Body of pancreas (tissue), 4 donors: ENCODE results near the gene EGFL7. TPM values are rescaled to one million over a fixed set of nuclear protein-coding genes. Genes with fewer than 3 reads are reported as not detected.

ENCODE experiments used
- ATAC-seq: fragments of 150-250 bp; one replicate; pipeline ENCODE4 v1.9.1; 2016
- DNase-seq, 4 donors: peaks; one replicate each; pipeline ENCODE4 v3.0.0-alpha.2; 2019
- H3K27ac ChIP-seq, 4 donors: fragments of 200-600 bp; sonication (generic); 1 replicate in 3 of 4; 2 replicates in 1 of 4; pipeline versions ENCODE4 v1.5.1 to v1.6.1; 2016 to 2019; ENCODE audit warnings: mild to moderate bottlenecking in 1 of 4, mixed read lengths in 1 of 4, moderate library complexity in 1 of 4
- H3K27me3 ChIP-seq, 2 donors: fragments of 200-600 bp; sonication (generic); one replicate each; pipeline ENCODE4 v1.6.0; 2016; ENCODE audit warnings: mild to moderate bottlenecking in 1 of 2
- H3K36me3 ChIP-seq, 2 donors: fragments of 200-600 bp; sonication (generic); replicated peaks in 1 of 2; 2 replicates each; pipeline ENCODE4 v1.5.1; 2016; ENCODE audit warnings: low read depth in 2 of 2; ENCODE audit not compliant: insufficient read depth in 1 of 2
- H3K4me1 ChIP-seq: fragments of 200-600 bp; sonication (generic); one replicate; pipeline ENCODE4 v1.6.0; 2016
- H3K4me3 ChIP-seq, 2 donors: fragments of 200-600 bp; sonication (generic); 1 replicate in 1 of 2; 2 replicates in 1 of 2; pipeline ENCODE4 v1.5.1; 2016 to 2019
- H3K9me3 ChIP-seq, 3 donors: fragments of 200-600 bp; sonication (generic); 1 replicate in 2 of 3; 2 replicates in 1 of 3; pipeline ENCODE4 v1.5.1; 2016
- POLR2A ChIP-seq, 3 donors: fragments of 450-650 bp; IDR thresholded peaks; one replicate each; pipeline ENCODE4 v1.6.1; 2016; ENCODE audit warnings: antibody characterized with exemption in 3 of 3, mild to moderate bottlenecking in 2 of 3
- WGBS, 2 donors: methylation state at CpG; one replicate each; pipeline ENCODE4 v1.1.5; 2017; 5-methylcytosine and 5-hydroxymethylcytosine counted together
- intact Hi-C: fragments of 100-400 bp; cut with DNase I; formaldehyde crosslinking; loops from one replicate; pipeline ENCODE4 v1.15.1; 2023
- total RNA-seq, 2 donors: library from RNA; depleted of rRNA; stranded (reverse); fragments of >200 nt; gene quantifications; one replicate each; pipeline ENCODE4 v1.1.0, GENCODE V29; 2016
- TF ChIP-seq, protein P1 (sequence below), 7 experiments: fragments of 450-650 bp in 4 of 7; fragments of 200-600 bp in 3 of 7; sonication (generic) in 3 of 7; IDR thresholded peaks; one replicate each; pipeline ENCODE4 v1.5.1; 2016 to 2019; ENCODE audit warnings: antibody characterized with exemption in 7 of 7

The EGFL7 gene
- total RNA-seq, 2 donors from 2014 or later: 14.8 to 47.0 TPM

GRCh38 chr9:136624184-136624951 lies 38.3 kb upstream of the EGFL7 start:
- Histone ChIP-seq H3K27me3 (no peaks in the 10 kb centered on the region), H3K4me3 (no peak overlapping the region), H3K36me3 (no peaks in the 10 kb centered on the region), H3K9me3 (no peaks in the 10 kb centered on the region), H3K27ac (peak overlapping the region; percentile 45 to 80 (median 74)), H3K4me1 (peaks cover 57% of the 10 kb centered on the region)
- DNase-seq: no peak
- no peak for ATAC-seq
- intact Hi-C loops: no loop called here
- WGBS, 2 donors: 79 to 87% methylated on average over 6 to 15 of the region's 16 CpGs
- TF ChIP-seq, protein P1, sequence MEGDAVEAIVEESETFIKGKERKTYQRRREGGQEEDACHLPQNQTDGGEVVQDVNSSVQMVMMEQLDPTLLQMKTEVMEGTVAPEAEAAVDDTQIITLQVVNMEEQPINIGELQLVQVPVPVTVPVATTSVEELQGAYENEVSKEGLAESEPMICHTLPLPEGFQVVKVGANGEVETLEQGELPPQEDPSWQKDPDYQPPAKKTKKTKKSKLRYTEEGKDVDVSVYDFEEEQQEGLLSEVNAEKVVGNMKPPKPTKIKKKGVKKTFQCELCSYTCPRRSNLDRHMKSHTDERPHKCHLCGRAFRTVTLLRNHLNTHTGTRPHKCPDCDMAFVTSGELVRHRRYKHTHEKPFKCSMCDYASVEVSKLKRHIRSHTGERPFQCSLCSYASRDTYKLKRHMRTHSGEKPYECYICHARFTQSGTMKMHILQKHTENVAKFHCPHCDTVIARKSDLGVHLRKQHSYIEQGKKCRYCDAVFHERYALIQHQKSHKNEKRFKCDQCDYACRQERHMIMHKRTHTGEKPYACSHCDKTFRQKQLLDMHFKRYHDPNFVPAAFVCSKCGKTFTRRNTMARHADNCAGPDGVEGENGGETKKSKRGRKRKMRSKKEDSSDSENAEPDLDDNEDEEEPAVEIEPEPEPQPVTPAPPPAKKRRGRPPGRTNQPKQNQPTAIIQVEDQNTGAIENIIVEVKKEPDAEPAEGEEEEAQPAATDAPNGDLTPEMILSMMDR (IDR thresholded peaks at IDR 0.05): no peak
- no peak for TF ChIP-seq POLR2A (IDR thresholded peaks at IDR 0.05)

GRCh38 chr9:136625101-136626065 lies 37.3 kb upstream of the EGFL7 start:
- intact Hi-C loops: loop anchor here (5.0 kb wide), 1 partner anchor 83 kb away; no protein-coding TSS in a partner anchor
- ATAC-seq (peak; percentile 69), DNase-seq (peak; percentile 86 to 95 (median 92))
- 15 to 40% methylated on average over 2 to 19 of the region's 19 CpGs for WGBS, 2 donors
- Histone ChIP-seq H3K9me3 (no peaks in the 10 kb centered on the region), H3K4me1 (peaks cover 67% of the 10 kb centered on the region), H3K4me3 (no peak overlapping the region), H3K27me3 (no peaks in the 10 kb centered on the region), H3K27ac (peak overlapping the region; percentile 45 to 80 (median 74)), H3K36me3 (no peaks in the 10 kb centered on the region)
- TF ChIP-seq, protein P1 (IDR thresholded peaks at IDR 0.05): peak in 5 of 7 experiments; percentile 32 to 61 (median 60)
- TF ChIP-seq POLR2A (IDR thresholded peaks at IDR 0.05): no peak

- intact Hi-C loops: loop anchor here (5.0 kb wide), 1 partner anchor 84 kb away; no protein-coding TSS in a partner anchor
- H3K9me3 ChIP-seq: no peaks in the 10 kb centered on the region
- WGBS, 2 donors: 38% methylated on average over 29 of the region's 30 CpGs; no CpG with 5 or more reads in 1 of the 2 donors
- H3K36me3 ChIP-seq: no peaks in the 10 kb centered on the region
- H3K27ac ChIP-seq: peak overlapping the region; percentile 26 to 80 (median 74)
- DNase-seq: peak; percentile 59 to 88 (median 78)
- TF ChIP-seq, protein P1 (IDR thresholded peaks at IDR 0.05): no peak
- no peak for TF ChIP-seq POLR2A (IDR thresholded peaks at IDR 0.05)
- peak; percentile 30 for ATAC-seq
- H3K4me3 ChIP-seq: no peak overlapping the region
- H3K4me1 ChIP-seq: peaks cover 69% of the 10 kb centered on the region
- H3K27me3 ChIP-seq: no peaks in the 10 kb centered on the region
Measured at GRCh38 chr9:136626066-136626725, 36.5 kb upstream of the EGFL7 start.

- intact Hi-C loops: loop anchor here (5.0 kb wide), 1 partner anchor 85 kb away; no protein-coding TSS in a partner anchor
- peak; percentile 65 for ATAC-seq
- WGBS, 2 donors: 33 to 34% methylated on average over 9 to 20 of the region's 25 CpGs
- no peaks in the 10 kb centered on the region for H3K27me3 ChIP-seq
- no peaks in the 10 kb centered on the region for H3K9me3 ChIP-seq
- peaks cover 69% of the 10 kb centered on the region for H3K4me1 ChIP-seq
- peak; percentile 74 to 92 (median 86) for DNase-seq
- TF ChIP-seq, protein P1 (IDR thresholded peaks at IDR 0.05): peak in 4 of 7 experiments; percentile 15 to 44 (median 30)
- no peak for TF ChIP-seq POLR2A (IDR thresholded peaks at IDR 0.05)
- peak overlapping the region; percentile 26 to 80 (median 71) for H3K27ac ChIP-seq
- H3K36me3 ChIP-seq: no peaks in the 10 kb centered on the region
- no peak overlapping the region for H3K4me3 ChIP-seq
Measured at GRCh38 chr9:136626740-136627642, 35.7 kb upstream of the EGFL7 start.
